IMR-90 (cell line): ENCODE measurements around the gene NDUFV3. TPM values are rescaled to one million over a fixed set of nuclear protein-coding genes. Genes with fewer than 3 reads are reported as not detected.

Experiments
- ATAC-seq: fragments of 200-7000 bp; cut with Tn5 transposase; 2 replicates; pipeline ENCODE4 v1.9.1; 2020; ENCODE audit warnings: low read depth, mild to moderate bottlenecking, moderate library complexity
- BruUV-seq: library from RNA; stranded (reverse); fragments of 400-500 nt; replicated peaks from 2 replicates; lab custom pipeline; 2021; lab: Mats Ljungman, UMichigan
- CTCF ChIA-PET: fragments of 300-600 bp; formaldehyde crosslinking; extraction: SDS; loops from one replicate; lab custom pipeline; 2021; ENCODE audit warnings: antibody characterized with exemption; lab: Yijun Ruan, JAX
- POLR2A ChIA-PET: fragments of 300-600 bp; sonication (Branson Sonifier 250); formaldehyde crosslinking; loops from one replicate; lab custom pipeline; 2022; ENCODE audit warnings: antibody characterized with exemption; ENCODE audit not compliant: unreplicated experiment; lab: Charles Lee
- DNase-seq: peaks from one replicate; pipeline ENCODE4 v3.0.0; 2013
- H2AFZ ChIP-seq: replicated peaks from 2 replicates; pipeline ENCODE3; 2013; ENCODE audit warnings: low read length, mild to moderate bottlenecking; ENCODE audit not compliant: poor library complexity
- H2AK5ac ChIP-seq: 2 replicates; pipeline ENCODE4 v1.6.1; 2013; ENCODE audit warnings: low read depth, low read length, inconsistent platforms
- H2AK9ac ChIP-seq: replicated peaks from 2 replicates; pipeline ENCODE3; 2013; ENCODE audit warnings: mild to moderate bottlenecking, low read depth, low read length, moderate library complexity; ENCODE audit not compliant: poor library complexity
- H2BK120ac ChIP-seq: 2 replicates; pipeline ENCODE4 v1.6.1; 2013; ENCODE audit warnings: low read depth, low read length, inconsistent platforms
- H2BK15ac ChIP-seq: 3 replicates; pipeline ENCODE4 v1.6.1; 2013; ENCODE audit warnings: low read depth, low read length, inconsistent platforms
- H2BK20ac ChIP-seq: 2 replicates; pipeline ENCODE4 v1.6.1; 2013; ENCODE audit warnings: low read depth, mild to moderate bottlenecking, inconsistent platforms, low read length, moderate library complexity
- H2BK5ac ChIP-seq: 2 replicates; pipeline ENCODE4 v1.6.1; 2013; ENCODE audit warnings: mild to moderate bottlenecking, low read depth, low read length, inconsistent platforms; ENCODE audit not compliant: poor library complexity, severe bottlenecking
- H3K14ac ChIP-seq: replicated peaks from 2 replicates; pipeline ENCODE4 v1.6.1; 2013; ENCODE audit warnings: low read depth, low read length, inconsistent platforms
- H3K18ac ChIP-seq: 2 replicates; pipeline ENCODE4 v1.6.1; 2013; ENCODE audit warnings: low read depth, low read length, control low read depth
- H3K23ac ChIP-seq: 2 replicates; pipeline ENCODE4 v1.6.1; 2013; ENCODE audit warnings: low read depth, low read length, inconsistent platforms
- H3K27ac ChIP-seq: 2 replicates; pipeline ENCODE4 v1.5.1; 2013; ENCODE audit warnings: mild to moderate bottlenecking, control low read depth, low read length; ENCODE audit not compliant: insufficient read depth
- H3K27me3 ChIP-seq: 2 replicates; pipeline ENCODE4 v1.6.1; 2013; ENCODE audit warnings: low read length; ENCODE audit not compliant: control insufficient read depth, insufficient read depth
- H3K36me3 ChIP-seq: 2 replicates; pipeline ENCODE4 v1.6.1; 2013; ENCODE audit warnings: low read length, mixed read lengths; ENCODE audit not compliant: control insufficient read depth, insufficient read depth
- H3K4ac ChIP-seq: 2 replicates; pipeline ENCODE4 v1.6.1; 2013; ENCODE audit warnings: low read depth, low read length, inconsistent platforms
- H3K4me1 ChIP-seq: 2 replicates; pipeline ENCODE4 v1.6.1; 2013; ENCODE audit warnings: low read length, mixed read lengths; ENCODE audit not compliant: control insufficient read depth, insufficient read depth
- H3K4me2 ChIP-seq: 2 replicates; pipeline ENCODE4 v1.6.1; 2013; ENCODE audit warnings: low read depth, mild to moderate bottlenecking, control low read depth, low read length, moderate library complexity
- H3K4me3 ChIP-seq: 2 replicates; pipeline ENCODE4 v1.5.1; 2013; ENCODE audit warnings: low read depth, mild to moderate bottlenecking, control low read depth, low read length, moderate library complexity; ENCODE audit not compliant: insufficient read depth
- H3K56ac ChIP-seq: 2 replicates; pipeline ENCODE4 v1.6.1; 2013; ENCODE audit warnings: low read length, inconsistent platforms; ENCODE audit not compliant: insufficient read depth; ENCODE audit errors: extremely low read depth
- H3K79me1 ChIP-seq, 2 experiments: 2 replicates each; pipeline ENCODE4 v1.6.1; 2013; ENCODE audit warnings: low read length in 2 of 2, inconsistent platforms in 1 of 2, low read depth in 1 of 2
- H3K9ac ChIP-seq: 2 replicates; pipeline ENCODE4 v1.6.1; 2013; ENCODE audit warnings: low read depth, low read length, control low read depth
- H3K9me1 ChIP-seq: 2 replicates; pipeline ENCODE4 v1.6.1; 2013; ENCODE audit warnings: low read length, inconsistent platforms; ENCODE audit not compliant: insufficient read depth
- H3K9me3 ChIP-seq: 2 replicates; pipeline ENCODE4 v1.6.1; 2013; ENCODE audit warnings: low read length; ENCODE audit not compliant: control insufficient read depth, insufficient read depth
- H4K20me1 ChIP-seq: 2 replicates; pipeline ENCODE4 v1.6.1; 2013; ENCODE audit warnings: low read length, inconsistent platforms; ENCODE audit not compliant: insufficient read depth
- H4K5ac ChIP-seq: 2 replicates; pipeline ENCODE4 v1.6.1; 2013; ENCODE audit warnings: mild to moderate bottlenecking, low read depth, low read length, control low read depth
- H4K8ac ChIP-seq, 2 experiments: 2 replicates each; pipeline ENCODE4 v1.6.1; 2013; ENCODE audit warnings: low read depth in 2 of 2, low read length in 2 of 2, control low read depth in 1 of 2, inconsistent platforms in 1 of 2
- H4K91ac ChIP-seq: 2 replicates; pipeline ENCODE4 v1.6.1; 2013; ENCODE audit warnings: low read depth, low read length, inconsistent platforms; ENCODE audit not compliant: insufficient read depth
- BHLHE40 ChIP-seq: fragments of 150-350 bp; IDR thresholded peaks from 2 replicates; pipeline ENCODE4 v1.6.1; 2016; ENCODE audit warnings: mild to moderate bottlenecking, low read depth, low read length
- CHD1 ChIP-seq: IDR thresholded peaks from 2 replicates; pipeline ENCODE4 v1.6.1; 2012; ENCODE audit warnings: low read depth, low read length, improper control_type of control experiment
- FOS ChIP-seq: fragments of 150-350 bp; IDR thresholded peaks from 2 replicates; pipeline ENCODE4 v1.6.1; 2016; ENCODE audit warnings: low read depth, low read length
- MAFK ChIP-seq: IDR thresholded peaks from 2 replicates; pipeline ENCODE4 v1.6.1; 2012; ENCODE audit warnings: low read depth, low read length, improper control_type of control experiment
- MAZ ChIP-seq: IDR thresholded peaks from 2 replicates; pipeline ENCODE4 v1.6.1; 2012; ENCODE audit warnings: low read depth, mild to moderate bottlenecking, low read length, improper control_type of control experiment, moderate library complexity, borderline replicate concordance
- MXI1 ChIP-seq: IDR thresholded peaks from 2 replicates; pipeline ENCODE4 v1.6.1; 2012; ENCODE audit warnings: low read depth, mild to moderate bottlenecking, low read length, moderate library complexity, borderline replicate concordance
- NFE2L2 ChIP-seq: fragments of 150-350 bp; IDR thresholded peaks from 2 replicates; pipeline ENCODE4 v1.6.1; 2016; ENCODE audit warnings: low read depth, mild to moderate bottlenecking, low read length
- POLR2A ChIP-seq: IDR thresholded peaks from 2 replicates; pipeline ENCODE4 v1.6.1; 2012; ENCODE audit warnings: mild to moderate bottlenecking, low read depth, low read length
- RAD21 ChIP-seq: IDR thresholded peaks from 2 replicates; pipeline ENCODE4 v1.6.1; 2012; ENCODE audit warnings: low read length, improper control_type of control experiment
- RCOR1 ChIP-seq: IDR thresholded peaks from 2 replicates; pipeline ENCODE4 v1.6.1; 2012; ENCODE audit warnings: mild to moderate bottlenecking, low read length, improper control_type of control experiment; ENCODE audit not compliant: insufficient replicate concordance
- RFX5 ChIP-seq: IDR thresholded peaks from 2 replicates; pipeline ENCODE4 v1.8.0; 2012; ENCODE audit warnings: low read depth, mild to moderate bottlenecking, low read length, moderate library complexity
- SMC3 ChIP-seq: fragments of 150-350 bp; IDR thresholded peaks from 2 replicates; pipeline ENCODE4 v1.6.1; 2016; ENCODE audit warnings: low read depth, mild to moderate bottlenecking, antibody characterized with exemption, low read length, moderate library complexity
- WGBS, 2 experiments: methylation state at CpG; one replicate each; pipeline versions ENCODE4 v1.1.5 to v1.1.7; 2013; ENCODE audit warnings: missing lambda C conversion rate in 2 of 2; ENCODE audit not compliant: insufficient read length in 1 of 2; ENCODE audit errors: extremely low coverage in 2 of 2; 5-methylcytosine and 5-hydroxymethylcytosine counted together
- dilution Hi-C: fragments of 300-500 bp; cut with HindIII; formaldehyde crosslinking; loops from one replicate; pipeline ENCODE4 v1.14.3; 2018; ENCODE audit warnings: low sequenced_read_pairs; ENCODE audit not compliant: unreplicated experiment
- in situ Hi-C: fragments of 300-500 bp; cut with MboI; formaldehyde crosslinking; loops from 3 replicates; pipeline ENCODE4 v1.14.3; 2019; ENCODE audit warnings: low sequenced_read_pairs, inconsistent platforms, mixed read lengths
- intact Hi-C: fragments of 100-400 bp; cut with micrococcal nuclease; formaldehyde crosslinking; loops from 2 replicates; pipeline ENCODE4 v1.10.0; 2022
- polyA plus RNA-seq, 3 experiments: library from polyadenylated mRNA; depleted of rRNA; stranded (reverse); fragments of >200 nt; gene quantifications; 2 replicates each; pipeline ENCODE4 v1.2.3, GENCODE V29; 2012; ENCODE audit warnings: low replicate concordance in 1 of 3
- total RNA-seq: library from RNA; depleted of rRNA; stranded (reverse); fragments of >200 nt; gene quantifications from 2 replicates; pipeline ENCODE4 v1.2.3, GENCODE V29; 2012
- TF ChIP-seq, protein P1 (sequence below): fragments of 150-350 bp; IDR thresholded peaks from 2 replicates; pipeline ENCODE4 v1.6.1; 2017; ENCODE audit warnings: mild to moderate bottlenecking, antibody characterized with exemption, low read length, low read depth
- TF ChIP-seq, protein P2 (sequence below): conservative IDR thresholded peaks from 2 replicates; pipeline ENCODE4 v1.5.1; 2012; ENCODE audit warnings: mild to moderate bottlenecking, low read depth, low read length, improper control_type of control experiment
- TF ChIP-seq, protein P3 (sequence below): fragments of 150-350 bp; IDR thresholded peaks from 2 replicates; pipeline ENCODE4 v1.6.1; 2016; ENCODE audit warnings: low read depth, mild to moderate bottlenecking, low read length, moderate library complexity, borderline replicate concordance

Gene NDUFV3
- total and polyA plus RNA-seq, 2 of the 4 experiments (the other 2 are of a cell fraction): 38.5 to 55.6 TPM

DNA sequence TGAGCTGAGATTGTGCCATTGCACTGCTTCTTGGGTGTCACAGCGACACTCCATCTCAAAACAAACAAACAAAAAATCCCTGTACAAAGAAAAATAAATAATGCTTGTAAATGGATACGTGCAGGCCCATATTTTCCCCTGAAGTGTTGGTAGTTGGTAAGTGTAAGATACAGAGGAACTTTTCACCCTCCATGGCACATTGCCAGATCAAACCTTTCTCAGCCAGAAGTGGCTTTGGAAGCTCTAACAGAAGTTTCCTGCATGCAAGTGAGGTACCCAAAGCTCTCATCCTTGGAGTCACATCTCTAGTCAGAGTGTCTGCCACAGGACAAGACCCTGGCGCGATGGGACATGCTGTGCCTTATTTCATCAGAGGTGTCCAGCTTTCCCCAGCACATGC, 7.3 kb downstream of the NDUFV3 start:
- H2BK120ac ChIP-seq: no peak overlapping the region
- ChIA-PET POLR2A (no interaction called here), CTCF (no interaction called here)
- no TSS peak for BruUV-seq
- no peak overlapping the region for H2AFZ ChIP-seq
- no peak for ATAC-seq
- no peak overlapping the region for H2BK15ac ChIP-seq
- H2AK9ac ChIP-seq: no peak overlapping the region
- TF ChIP-seq RCOR1 (no peak), POLR2A (no peak), FOS (no peak), RFX5 (no peak), SMC3 (no peak), MAFK (no peak), NFE2L2 (no peak), MAZ (no peak), RAD21 (no peak), BHLHE40 (no peak), MXI1 (no peak), CHD1 (no peak)
- TF ChIP-seq, protein P1, sequence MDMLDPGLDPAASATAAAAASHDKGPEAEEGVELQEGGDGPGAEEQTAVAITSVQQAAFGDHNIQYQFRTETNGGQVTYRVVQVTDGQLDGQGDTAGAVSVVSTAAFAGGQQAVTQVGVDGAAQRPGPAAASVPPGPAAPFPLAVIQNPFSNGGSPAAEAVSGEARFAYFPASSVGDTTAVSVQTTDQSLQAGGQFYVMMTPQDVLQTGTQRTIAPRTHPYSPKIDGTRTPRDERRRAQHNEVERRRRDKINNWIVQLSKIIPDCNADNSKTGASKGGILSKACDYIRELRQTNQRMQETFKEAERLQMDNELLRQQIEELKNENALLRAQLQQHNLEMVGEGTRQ: no peak
- TF ChIP-seq, protein P2, sequence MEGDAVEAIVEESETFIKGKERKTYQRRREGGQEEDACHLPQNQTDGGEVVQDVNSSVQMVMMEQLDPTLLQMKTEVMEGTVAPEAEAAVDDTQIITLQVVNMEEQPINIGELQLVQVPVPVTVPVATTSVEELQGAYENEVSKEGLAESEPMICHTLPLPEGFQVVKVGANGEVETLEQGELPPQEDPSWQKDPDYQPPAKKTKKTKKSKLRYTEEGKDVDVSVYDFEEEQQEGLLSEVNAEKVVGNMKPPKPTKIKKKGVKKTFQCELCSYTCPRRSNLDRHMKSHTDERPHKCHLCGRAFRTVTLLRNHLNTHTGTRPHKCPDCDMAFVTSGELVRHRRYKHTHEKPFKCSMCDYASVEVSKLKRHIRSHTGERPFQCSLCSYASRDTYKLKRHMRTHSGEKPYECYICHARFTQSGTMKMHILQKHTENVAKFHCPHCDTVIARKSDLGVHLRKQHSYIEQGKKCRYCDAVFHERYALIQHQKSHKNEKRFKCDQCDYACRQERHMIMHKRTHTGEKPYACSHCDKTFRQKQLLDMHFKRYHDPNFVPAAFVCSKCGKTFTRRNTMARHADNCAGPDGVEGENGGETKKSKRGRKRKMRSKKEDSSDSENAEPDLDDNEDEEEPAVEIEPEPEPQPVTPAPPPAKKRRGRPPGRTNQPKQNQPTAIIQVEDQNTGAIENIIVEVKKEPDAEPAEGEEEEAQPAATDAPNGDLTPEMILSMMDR: no peak
- TF ChIP-seq, protein P3, sequence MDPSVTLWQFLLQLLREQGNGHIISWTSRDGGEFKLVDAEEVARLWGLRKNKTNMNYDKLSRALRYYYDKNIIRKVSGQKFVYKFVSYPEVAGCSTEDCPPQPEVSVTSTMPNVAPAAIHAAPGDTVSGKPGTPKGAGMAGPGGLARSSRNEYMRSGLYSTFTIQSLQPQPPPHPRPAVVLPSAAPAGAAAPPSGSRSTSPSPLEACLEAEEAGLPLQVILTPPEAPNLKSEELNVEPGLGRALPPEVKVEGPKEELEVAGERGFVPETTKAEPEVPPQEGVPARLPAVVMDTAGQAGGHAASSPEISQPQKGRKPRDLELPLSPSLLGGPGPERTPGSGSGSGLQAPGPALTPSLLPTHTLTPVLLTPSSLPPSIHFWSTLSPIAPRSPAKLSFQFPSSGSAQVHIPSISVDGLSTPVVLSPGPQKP: no peak
- intact Hi-C loops (no loop called here), in situ Hi-C loops (no loop called here), dilution Hi-C loops (no loop called here)
- no peak overlapping the region for H3K4ac ChIP-seq
- no peak overlapping the region for H2AK5ac ChIP-seq
- H3K4me1 ChIP-seq: no peaks in the 10 kb centered on the region
- H2BK20ac ChIP-seq: no peak overlapping the region
- no peaks in the 10 kb centered on the region for H3K9me1 ChIP-seq
- H3K4me3 ChIP-seq: no peak overlapping the region
- H4K5ac ChIP-seq: no peak overlapping the region
- H2BK5ac ChIP-seq: no peak overlapping the region
- H3K4me2 ChIP-seq: no peak overlapping the region
- H4K8ac ChIP-seq: no peak overlapping the region
- no peak overlapping the region for H3K14ac ChIP-seq
- no peak overlapping the region for H3K27ac ChIP-seq
- no peak overlapping the region for H3K9ac ChIP-seq
- no peaks in the 10 kb centered on the region for H3K27me3 ChIP-seq
- H3K18ac ChIP-seq: no peak overlapping the region
- H3K56ac ChIP-seq: no peak overlapping the region
- no peak for DNase-seq
- 100% methylated on average over 2 of the region's 4 CpGs; no CpG with 5 or more reads in 1 of the 2 experiments for WGBS, 2 experiments
- no peak overlapping the region for H4K91ac ChIP-seq
- H4K20me1 ChIP-seq: peaks cover 21% of the 10 kb centered on the region
- H3K9me3 ChIP-seq: no peaks in the 10 kb centered on the region
- H3K23ac ChIP-seq: no peak overlapping the region
- peaks cover 18 to 56% of the 10 kb centered on the region in 2 experiments for H3K79me1 ChIP-seq
- peaks cover 44% of the 10 kb centered on the region for H3K36me3 ChIP-seq
